GM19463 (cell line): ENCODE data around the gene GPS2.

Source experiments
- ATAC-seq: cut with Tn5 transposase; IDR thresholded peaks from one replicate; pipeline ENCODE4 v1.9.1; 2021; ENCODE audit warnings: mild to moderate bottlenecking, moderate library complexity; ENCODE audit not compliant: unreplicated experiment

GPS2 gene

GRCh38 chr17:7293816-7294613, 21.1 kb downstream of the GPS2 start:
- no peak for ATAC-seq

- no peak for ATAC-seq
Measured at GRCh38 chr17:7293159-7293558, 22.0 kb downstream of the GPS2 start.

GRCh38 chr17:7292729-7293128, 22.4 kb downstream of the GPS2 start:
- no peak for ATAC-seq

- no peak for ATAC-seq
Measured at GRCh38 chr17:7292194-7292593, 23.0 kb downstream of the GPS2 start.

- ATAC-seq: no peak
Measured at GRCh38 chr17:7290685-7291084, 24.5 kb downstream of the GPS2 start.

GRCh38 chr17:7290166-7290565, 25.0 kb downstream of the GPS2 start:
- ATAC-seq: no peak

- no peak for ATAC-seq
Measured at GRCh38 chr17:7289256-7290032, 25.7 kb downstream of the GPS2 start.

GRCh38 chr17:7285679-7286078, 29.5 kb downstream of the GPS2 start:
- no peak for ATAC-seq

- ATAC-seq: no peak
Measured at GRCh38 chr17:7284911-7285310, 30.2 kb downstream of the GPS2 start.

- no peak for ATAC-seq
Measured at GRCh38 chr17:7283471-7284216, 31.5 kb downstream of the GPS2 start.

- ATAC-seq: no peak
Measured at GRCh38 chr17:7282752-7283321, 32.3 kb downstream of the GPS2 start.

- ATAC-seq: no peak
Measured at GRCh38 chr17:7281953-7282751, 33.0 kb downstream of the GPS2 start.

- no peak for ATAC-seq
Measured at GRCh38 chr17:7281074-7281952, 33.8 kb downstream of the GPS2 start, which contains the start of gene SLC2A4. Gene SLC2A4 (plus strand): TSS chr17:7281718. CDS start chr17:7281935, 217 bp downstream.

- peak; percentile 41 for ATAC-seq
Measured at GRCh38 chr17:7280519-7281073, 34.6 kb downstream of the GPS2 start.

GRCh38 chr17:7279448-7279847, 35.7 kb downstream of the GPS2 start:
- no peak for ATAC-seq

- ATAC-seq: no peak
Measured at GRCh38 chr17:7266784-7267183, 48.4 kb downstream of the GPS2 start.

- ATAC-seq: no peak
Measured at GRCh38 chr17:7263801-7264078, 51.4 kb downstream of the GPS2 start.

- ATAC-seq: no peak
Measured at GRCh38 chr17:7262935-7263800, 52.0 kb downstream of the GPS2 start.
